ENCODE results near the gene UGT1A8.

UGT1A8 gene

DNA sequence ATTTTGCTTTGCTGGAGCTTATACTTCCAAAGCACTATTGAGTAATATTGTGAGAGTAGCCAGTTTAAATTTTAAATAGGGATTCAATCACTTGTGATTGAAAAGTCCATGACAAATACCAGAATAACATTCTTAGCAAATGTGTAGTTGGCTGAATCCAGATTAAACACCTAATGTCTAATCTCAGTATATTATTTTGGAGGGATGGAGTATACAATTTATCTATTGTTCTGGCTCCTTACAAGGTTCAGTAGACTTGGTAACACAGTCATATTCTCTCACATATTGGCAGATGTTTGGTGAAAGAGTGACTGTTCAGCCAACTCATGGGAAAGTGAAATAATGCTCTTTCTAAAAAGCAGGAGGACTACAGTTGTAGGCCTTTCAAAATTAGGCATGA is 56.5 kb downstream of the UGT1A8 start:
- TF ChIP-seq, protein P1, sequence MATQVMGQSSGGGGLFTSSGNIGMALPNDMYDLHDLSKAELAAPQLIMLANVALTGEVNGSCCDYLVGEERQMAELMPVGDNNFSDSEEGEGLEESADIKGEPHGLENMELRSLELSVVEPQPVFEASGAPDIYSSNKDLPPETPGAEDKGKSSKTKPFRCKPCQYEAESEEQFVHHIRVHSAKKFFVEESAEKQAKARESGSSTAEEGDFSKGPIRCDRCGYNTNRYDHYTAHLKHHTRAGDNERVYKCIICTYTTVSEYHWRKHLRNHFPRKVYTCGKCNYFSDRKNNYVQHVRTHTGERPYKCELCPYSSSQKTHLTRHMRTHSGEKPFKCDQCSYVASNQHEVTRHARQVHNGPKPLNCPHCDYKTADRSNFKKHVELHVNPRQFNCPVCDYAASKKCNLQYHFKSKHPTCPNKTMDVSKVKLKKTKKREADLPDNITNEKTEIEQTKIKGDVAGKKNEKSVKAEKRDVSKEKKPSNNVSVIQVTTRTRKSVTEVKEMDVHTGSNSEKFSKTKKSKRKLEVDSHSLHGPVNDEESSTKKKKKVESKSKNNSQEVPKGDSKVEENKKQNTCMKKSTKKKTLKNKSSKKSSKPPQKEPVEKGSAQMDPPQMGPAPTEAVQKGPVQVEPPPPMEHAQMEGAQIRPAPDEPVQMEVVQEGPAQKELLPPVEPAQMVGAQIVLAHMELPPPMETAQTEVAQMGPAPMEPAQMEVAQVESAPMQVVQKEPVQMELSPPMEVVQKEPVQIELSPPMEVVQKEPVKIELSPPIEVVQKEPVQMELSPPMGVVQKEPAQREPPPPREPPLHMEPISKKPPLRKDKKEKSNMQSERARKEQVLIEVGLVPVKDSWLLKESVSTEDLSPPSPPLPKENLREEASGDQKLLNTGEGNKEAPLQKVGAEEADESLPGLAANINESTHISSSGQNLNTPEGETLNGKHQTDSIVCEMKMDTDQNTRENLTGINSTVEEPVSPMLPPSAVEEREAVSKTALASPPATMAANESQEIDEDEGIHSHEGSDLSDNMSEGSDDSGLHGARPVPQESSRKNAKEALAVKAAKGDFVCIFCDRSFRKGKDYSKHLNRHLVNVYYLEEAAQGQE (IDR thresholded peaks at IDR 0.05; ENCODE audit: insufficient replicate concordance, low read depth) = no peak
- TF ChIP-seq SPI1 (IDR thresholded peaks at IDR 0.05; ENCODE audit: borderline replicate concordance, low read depth) (no peak), POLR2AphosphoS5 (IDR thresholded peaks at IDR 0.05; ENCODE audit: low read depth) (no peak), GABPA (IDR thresholded peaks at IDR 0.05; ENCODE audit: low read depth) (no peak)
- TF ChIP-seq, protein P2, sequence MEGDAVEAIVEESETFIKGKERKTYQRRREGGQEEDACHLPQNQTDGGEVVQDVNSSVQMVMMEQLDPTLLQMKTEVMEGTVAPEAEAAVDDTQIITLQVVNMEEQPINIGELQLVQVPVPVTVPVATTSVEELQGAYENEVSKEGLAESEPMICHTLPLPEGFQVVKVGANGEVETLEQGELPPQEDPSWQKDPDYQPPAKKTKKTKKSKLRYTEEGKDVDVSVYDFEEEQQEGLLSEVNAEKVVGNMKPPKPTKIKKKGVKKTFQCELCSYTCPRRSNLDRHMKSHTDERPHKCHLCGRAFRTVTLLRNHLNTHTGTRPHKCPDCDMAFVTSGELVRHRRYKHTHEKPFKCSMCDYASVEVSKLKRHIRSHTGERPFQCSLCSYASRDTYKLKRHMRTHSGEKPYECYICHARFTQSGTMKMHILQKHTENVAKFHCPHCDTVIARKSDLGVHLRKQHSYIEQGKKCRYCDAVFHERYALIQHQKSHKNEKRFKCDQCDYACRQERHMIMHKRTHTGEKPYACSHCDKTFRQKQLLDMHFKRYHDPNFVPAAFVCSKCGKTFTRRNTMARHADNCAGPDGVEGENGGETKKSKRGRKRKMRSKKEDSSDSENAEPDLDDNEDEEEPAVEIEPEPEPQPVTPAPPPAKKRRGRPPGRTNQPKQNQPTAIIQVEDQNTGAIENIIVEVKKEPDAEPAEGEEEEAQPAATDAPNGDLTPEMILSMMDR (IDR thresholded peaks at IDR 0.05; ENCODE audit: insufficient read depth, low read length) = no peak
- Histone ChIP-seq H3K4me3 (replicated peaks; ENCODE audit: insufficient read depth, low read length) (no peak overlapping the region), H3K27me3 (ENCODE audit: insufficient read depth, poor library complexity, severe bottlenecking) (no peaks in the 10 kb centered on the region), H3K27ac (replicated peaks) (no peak overlapping the region)
- DNase-seq (ENCODE audit: low read depth in 1 of 2, low spot score in 1 of 2) = no peak

DNA sequence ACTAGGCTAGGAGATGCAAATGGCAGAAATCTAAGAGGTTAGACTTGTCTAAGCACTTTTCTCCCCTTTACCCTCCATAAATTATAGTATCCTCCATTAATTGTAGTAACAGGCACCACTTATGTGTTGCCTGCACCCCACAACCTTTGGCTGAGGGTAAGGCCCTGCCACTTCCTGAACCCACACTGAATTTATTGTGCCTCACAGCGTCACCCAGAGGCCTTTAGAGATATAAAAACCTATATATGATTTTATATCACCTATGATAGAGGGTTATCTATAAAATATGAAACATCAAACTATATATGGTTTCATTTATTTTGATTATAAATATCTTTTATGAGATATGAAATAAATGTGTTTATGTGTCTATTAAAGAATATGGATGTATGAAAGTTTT is 56.9 kb downstream of the UGT1A8 start:
- Histone ChIP-seq H3K27me3 (ENCODE audit: insufficient read depth, poor library complexity, severe bottlenecking) (no peaks in the 10 kb centered on the region), H3K27ac (replicated peaks) (no peak overlapping the region), H3K4me3 (replicated peaks; ENCODE audit: insufficient read depth, low read length) (no peak overlapping the region)
- TF ChIP-seq SPI1 (IDR thresholded peaks at IDR 0.05; ENCODE audit: borderline replicate concordance, low read depth) (no peak), POLR2AphosphoS5 (IDR thresholded peaks at IDR 0.05; ENCODE audit: low read depth) (no peak), GABPA (IDR thresholded peaks at IDR 0.05; ENCODE audit: low read depth) (no peak)
- TF ChIP-seq, protein P1 (IDR thresholded peaks at IDR 0.05; ENCODE audit: insufficient replicate concordance, low read depth) = no peak
- TF ChIP-seq, protein P2 (IDR thresholded peaks at IDR 0.05; ENCODE audit: insufficient read depth, low read length) = no peak
- no peak for DNase-seq (ENCODE audit: low read depth in 1 of 2, low spot score in 1 of 2)

DNA sequence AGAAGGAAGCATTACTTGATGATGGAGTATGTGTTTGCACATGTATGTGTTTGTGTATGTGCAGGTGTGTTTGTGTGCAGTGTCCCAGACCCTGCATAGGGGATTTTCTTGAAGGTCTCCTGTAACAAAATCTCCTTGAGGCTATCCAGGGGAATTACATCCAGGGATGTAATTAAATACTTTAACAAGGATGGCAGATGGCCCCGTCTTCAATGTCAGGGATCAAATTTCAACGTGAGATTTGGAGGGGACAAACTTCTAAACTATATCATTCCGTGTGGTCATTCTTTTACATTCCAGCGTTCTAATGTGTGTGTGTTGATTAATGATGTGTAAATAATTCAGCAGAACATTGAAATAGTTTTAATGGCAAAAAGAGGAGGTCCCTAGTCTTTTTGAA is 57.6 kb downstream of the UGT1A8 start:
- no peak for DNase-seq (ENCODE audit: low read depth in 1 of 2, low spot score in 1 of 2)
- Histone ChIP-seq H3K4me3 (replicated peaks; ENCODE audit: insufficient read depth, low read length) (no peak overlapping the region), H3K27me3 (ENCODE audit: insufficient read depth, poor library complexity, severe bottlenecking) (no peaks in the 10 kb centered on the region), H3K27ac (replicated peaks) (no peak overlapping the region)
- TF ChIP-seq POLR2AphosphoS5 (IDR thresholded peaks at IDR 0.05; ENCODE audit: low read depth) (no peak), GABPA (IDR thresholded peaks at IDR 0.05; ENCODE audit: low read depth) (no peak), SPI1 (IDR thresholded peaks at IDR 0.05; ENCODE audit: borderline replicate concordance, low read depth) (no peak)
- TF ChIP-seq, protein P1 (IDR thresholded peaks at IDR 0.05; ENCODE audit: insufficient replicate concordance, low read depth) = no peak
- TF ChIP-seq, protein P2 (IDR thresholded peaks at IDR 0.05; ENCODE audit: insufficient read depth, low read length) = no peak

All from HL-60 (cell line).